OCI-LY3 (cell line): ENCODE measurements around the gene MYL4.

Experiments used
- CTCF ChIP-seq: fragments of 200-600, 300-600 bp; sonication (generic); IDR thresholded peaks from 2 replicates; pipeline ENCODE4 v1.5.1; 2014; ENCODE audit warnings: antibody characterized with exemption, low read length, low read depth
- EZH2phosphoT487 ChIP-seq: fragments of 200-600 bp; shearing (Covaris generic); IDR thresholded peaks from 2 replicates; pipeline ENCODE4 v1.6.1; 2018; ENCODE audit warnings: antibody characterized with exemption, mixed run types, low read depth

DNA sequence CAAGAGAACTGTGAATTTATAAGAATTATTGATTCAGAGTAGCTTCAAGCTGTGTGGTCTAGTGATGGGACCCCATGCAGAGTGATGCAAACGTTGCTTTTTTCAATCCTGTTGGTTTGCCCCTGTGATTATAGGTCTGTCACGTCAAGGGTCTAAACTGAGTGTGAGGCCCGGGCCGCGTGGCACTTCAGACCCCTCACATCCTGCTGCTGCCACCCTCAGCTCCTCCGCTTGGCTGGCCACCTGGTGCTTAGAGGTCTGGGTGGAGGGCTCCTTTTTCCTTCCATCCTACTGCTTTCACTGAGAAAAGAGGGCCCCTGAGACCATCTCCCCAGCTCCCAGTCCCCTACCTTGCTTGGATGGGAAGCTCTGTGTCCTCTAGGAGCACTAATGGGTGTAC is 12.0 kb downstream of the MYL4 start:
- no peak for TF ChIP-seq CTCF
- no peak for TF ChIP-seq EZH2phosphoT487
